IMR-90 (cell line): ENCODE measurements around the gene CTNND2. TPM values are rescaled to one million over a fixed set of nuclear protein-coding genes. Genes with fewer than 3 reads are reported as not detected.

Source experiments
- ATAC-seq: fragments of 200-7000 bp; cut with Tn5 transposase; 2 replicates; pipeline ENCODE4 v1.9.1; 2020; ENCODE audit warnings: low read depth, mild to moderate bottlenecking, moderate library complexity
- BruUV-seq: library from RNA; stranded (reverse); fragments of 400-500 nt; replicated peaks from 2 replicates; lab custom pipeline; 2021; lab: Mats Ljungman, UMichigan
- CTCF ChIA-PET: fragments of 300-600 bp; formaldehyde crosslinking; extraction: SDS; loops from one replicate; lab custom pipeline; 2021; ENCODE audit warnings: antibody characterized with exemption; lab: Yijun Ruan, JAX
- POLR2A ChIA-PET: fragments of 300-600 bp; sonication (Branson Sonifier 250); formaldehyde crosslinking; loops from one replicate; lab custom pipeline; 2022; ENCODE audit warnings: antibody characterized with exemption; ENCODE audit not compliant: unreplicated experiment; lab: Charles Lee
- DNase-seq: peaks from one replicate; pipeline ENCODE4 v3.0.0; 2013
- H2AFZ ChIP-seq: replicated peaks from 2 replicates; pipeline ENCODE3; 2013; ENCODE audit warnings: low read length, mild to moderate bottlenecking; ENCODE audit not compliant: poor library complexity
- H2AK5ac ChIP-seq: 2 replicates; pipeline ENCODE4 v1.6.1; 2013; ENCODE audit warnings: low read depth, low read length, inconsistent platforms
- H2AK9ac ChIP-seq: replicated peaks from 2 replicates; pipeline ENCODE3; 2013; ENCODE audit warnings: mild to moderate bottlenecking, low read depth, low read length, moderate library complexity; ENCODE audit not compliant: poor library complexity
- H2BK120ac ChIP-seq: 2 replicates; pipeline ENCODE4 v1.6.1; 2013; ENCODE audit warnings: low read depth, low read length, inconsistent platforms
- H2BK15ac ChIP-seq: 3 replicates; pipeline ENCODE4 v1.6.1; 2013; ENCODE audit warnings: low read depth, low read length, inconsistent platforms
- H2BK20ac ChIP-seq: 2 replicates; pipeline ENCODE4 v1.6.1; 2013; ENCODE audit warnings: low read depth, mild to moderate bottlenecking, inconsistent platforms, low read length, moderate library complexity
- H2BK5ac ChIP-seq: 2 replicates; pipeline ENCODE4 v1.6.1; 2013; ENCODE audit warnings: mild to moderate bottlenecking, low read depth, low read length, inconsistent platforms; ENCODE audit not compliant: poor library complexity, severe bottlenecking
- H3K14ac ChIP-seq: replicated peaks from 2 replicates; pipeline ENCODE4 v1.6.1; 2013; ENCODE audit warnings: low read depth, low read length, inconsistent platforms
- H3K18ac ChIP-seq: 2 replicates; pipeline ENCODE4 v1.6.1; 2013; ENCODE audit warnings: low read depth, low read length, control low read depth
- H3K23ac ChIP-seq: 2 replicates; pipeline ENCODE4 v1.6.1; 2013; ENCODE audit warnings: low read depth, low read length, inconsistent platforms
- H3K27ac ChIP-seq: 2 replicates; pipeline ENCODE4 v1.5.1; 2013; ENCODE audit warnings: mild to moderate bottlenecking, control low read depth, low read length; ENCODE audit not compliant: insufficient read depth
- H3K27me3 ChIP-seq: 2 replicates; pipeline ENCODE4 v1.6.1; 2013; ENCODE audit warnings: low read length; ENCODE audit not compliant: control insufficient read depth, insufficient read depth
- H3K36me3 ChIP-seq: 2 replicates; pipeline ENCODE4 v1.6.1; 2013; ENCODE audit warnings: low read length, mixed read lengths; ENCODE audit not compliant: control insufficient read depth, insufficient read depth
- H3K4ac ChIP-seq: 2 replicates; pipeline ENCODE4 v1.6.1; 2013; ENCODE audit warnings: low read depth, low read length, inconsistent platforms
- H3K4me1 ChIP-seq: 2 replicates; pipeline ENCODE4 v1.6.1; 2013; ENCODE audit warnings: low read length, mixed read lengths; ENCODE audit not compliant: control insufficient read depth, insufficient read depth
- H3K4me2 ChIP-seq: 2 replicates; pipeline ENCODE4 v1.6.1; 2013; ENCODE audit warnings: low read depth, mild to moderate bottlenecking, control low read depth, low read length, moderate library complexity
- H3K4me3 ChIP-seq: 2 replicates; pipeline ENCODE4 v1.5.1; 2013; ENCODE audit warnings: low read depth, mild to moderate bottlenecking, control low read depth, low read length, moderate library complexity; ENCODE audit not compliant: insufficient read depth
- H3K56ac ChIP-seq: 2 replicates; pipeline ENCODE4 v1.6.1; 2013; ENCODE audit warnings: low read length, inconsistent platforms; ENCODE audit not compliant: insufficient read depth; ENCODE audit errors: extremely low read depth
- H3K79me1 ChIP-seq, 2 experiments: 2 replicates each; pipeline ENCODE4 v1.6.1; 2013; ENCODE audit warnings: low read length in 2 of 2, inconsistent platforms in 1 of 2, low read depth in 1 of 2
- H3K9ac ChIP-seq: 2 replicates; pipeline ENCODE4 v1.6.1; 2013; ENCODE audit warnings: low read depth, low read length, control low read depth
- H3K9me1 ChIP-seq: 2 replicates; pipeline ENCODE4 v1.6.1; 2013; ENCODE audit warnings: low read length, inconsistent platforms; ENCODE audit not compliant: insufficient read depth
- H3K9me3 ChIP-seq: 2 replicates; pipeline ENCODE4 v1.6.1; 2013; ENCODE audit warnings: low read length; ENCODE audit not compliant: control insufficient read depth, insufficient read depth
- H4K20me1 ChIP-seq: 2 replicates; pipeline ENCODE4 v1.6.1; 2013; ENCODE audit warnings: low read length, inconsistent platforms; ENCODE audit not compliant: insufficient read depth
- H4K5ac ChIP-seq: 2 replicates; pipeline ENCODE4 v1.6.1; 2013; ENCODE audit warnings: mild to moderate bottlenecking, low read depth, low read length, control low read depth
- H4K8ac ChIP-seq, 2 experiments: 2 replicates each; pipeline ENCODE4 v1.6.1; 2013; ENCODE audit warnings: low read depth in 2 of 2, low read length in 2 of 2, control low read depth in 1 of 2, inconsistent platforms in 1 of 2
- H4K91ac ChIP-seq: 2 replicates; pipeline ENCODE4 v1.6.1; 2013; ENCODE audit warnings: low read depth, low read length, inconsistent platforms; ENCODE audit not compliant: insufficient read depth
- BHLHE40 ChIP-seq: fragments of 150-350 bp; IDR thresholded peaks from 2 replicates; pipeline ENCODE4 v1.6.1; 2016; ENCODE audit warnings: mild to moderate bottlenecking, low read depth, low read length
- CEBPB ChIP-seq: IDR thresholded peaks from 2 replicates; pipeline ENCODE4 v1.6.1; 2012; ENCODE audit warnings: low read depth, low read length, improper control_type of control experiment
- CHD1 ChIP-seq: IDR thresholded peaks from 2 replicates; pipeline ENCODE4 v1.6.1; 2012; ENCODE audit warnings: low read depth, low read length, improper control_type of control experiment
- CTCF ChIP-seq: conservative IDR thresholded peaks from 2 replicates; pipeline ENCODE4 v1.5.1; 2012; ENCODE audit warnings: mild to moderate bottlenecking, low read depth, low read length, improper control_type of control experiment
- ELK1 ChIP-seq: fragments of 150-350 bp; IDR thresholded peaks from 2 replicates; pipeline ENCODE4 v1.6.1; 2016; ENCODE audit warnings: low read depth, mild to moderate bottlenecking, low read length, moderate library complexity, borderline replicate concordance
- FOS ChIP-seq: fragments of 150-350 bp; IDR thresholded peaks from 2 replicates; pipeline ENCODE4 v1.6.1; 2016; ENCODE audit warnings: low read depth, low read length
- MAFK ChIP-seq: IDR thresholded peaks from 2 replicates; pipeline ENCODE4 v1.6.1; 2012; ENCODE audit warnings: low read depth, low read length, improper control_type of control experiment
- MAZ ChIP-seq: IDR thresholded peaks from 2 replicates; pipeline ENCODE4 v1.6.1; 2012; ENCODE audit warnings: low read depth, mild to moderate bottlenecking, low read length, improper control_type of control experiment, moderate library complexity, borderline replicate concordance
- MXI1 ChIP-seq: IDR thresholded peaks from 2 replicates; pipeline ENCODE4 v1.6.1; 2012; ENCODE audit warnings: low read depth, mild to moderate bottlenecking, low read length, moderate library complexity, borderline replicate concordance
- NFE2L2 ChIP-seq: fragments of 150-350 bp; IDR thresholded peaks from 2 replicates; pipeline ENCODE4 v1.6.1; 2016; ENCODE audit warnings: low read depth, mild to moderate bottlenecking, low read length
- POLR2A ChIP-seq: IDR thresholded peaks from 2 replicates; pipeline ENCODE4 v1.6.1; 2012; ENCODE audit warnings: mild to moderate bottlenecking, low read depth, low read length
- RAD21 ChIP-seq: IDR thresholded peaks from 2 replicates; pipeline ENCODE4 v1.6.1; 2012; ENCODE audit warnings: low read length, improper control_type of control experiment
- RCOR1 ChIP-seq: IDR thresholded peaks from 2 replicates; pipeline ENCODE4 v1.6.1; 2012; ENCODE audit warnings: mild to moderate bottlenecking, low read length, improper control_type of control experiment; ENCODE audit not compliant: insufficient replicate concordance
- RFX5 ChIP-seq: IDR thresholded peaks from 2 replicates; pipeline ENCODE4 v1.8.0; 2012; ENCODE audit warnings: low read depth, mild to moderate bottlenecking, low read length, moderate library complexity
- SMC3 ChIP-seq: fragments of 150-350 bp; IDR thresholded peaks from 2 replicates; pipeline ENCODE4 v1.6.1; 2016; ENCODE audit warnings: low read depth, mild to moderate bottlenecking, antibody characterized with exemption, low read length, moderate library complexity
- USF2 ChIP-seq: fragments of 150-350 bp; IDR thresholded peaks from 2 replicates; pipeline ENCODE4 v1.6.1; 2017; ENCODE audit warnings: mild to moderate bottlenecking, antibody characterized with exemption, low read length, low read depth
- WGBS, 2 experiments: methylation state at CpG; one replicate each; pipeline versions ENCODE4 v1.1.5 to v1.1.7; 2013; ENCODE audit warnings: missing lambda C conversion rate in 2 of 2; ENCODE audit not compliant: insufficient read length in 1 of 2; ENCODE audit errors: extremely low coverage in 2 of 2; 5-methylcytosine and 5-hydroxymethylcytosine counted together
- dilution Hi-C: fragments of 300-500 bp; cut with HindIII; formaldehyde crosslinking; loops from one replicate; pipeline ENCODE4 v1.14.3; 2018; ENCODE audit warnings: low sequenced_read_pairs; ENCODE audit not compliant: unreplicated experiment
- in situ Hi-C: fragments of 300-500 bp; cut with MboI; formaldehyde crosslinking; loops from 3 replicates; pipeline ENCODE4 v1.14.3; 2019; ENCODE audit warnings: low sequenced_read_pairs, inconsistent platforms, mixed read lengths
- intact Hi-C: fragments of 100-400 bp; cut with micrococcal nuclease; formaldehyde crosslinking; loops from 2 replicates; pipeline ENCODE4 v1.10.0; 2022
- polyA plus RNA-seq, 3 experiments: library from polyadenylated mRNA; depleted of rRNA; stranded (reverse); fragments of >200 nt; gene quantifications; 2 replicates each; pipeline ENCODE4 v1.2.3, GENCODE V29; 2012; ENCODE audit warnings: low replicate concordance in 1 of 3
- total RNA-seq: library from RNA; depleted of rRNA; stranded (reverse); fragments of >200 nt; gene quantifications from 2 replicates; pipeline ENCODE4 v1.2.3, GENCODE V29; 2012

The CTNND2 gene
- total and polyA plus RNA-seq, 2 of the 4 experiments (the other 2 are of a cell fraction), result not detected

GRCh38 chr5:11329679-11330078 lies 574.6 kb downstream of the CTNND2 start:
- Histone ChIP-seq H2AK5ac (no peak overlapping the region), H2BK5ac (no peak overlapping the region), H3K18ac (no peak overlapping the region), H2AK9ac (no peak overlapping the region), H4K91ac (no peak overlapping the region), H2BK120ac (no peak overlapping the region), H3K14ac (no peak overlapping the region), H4K20me1 (no peaks in the 10 kb centered on the region), H3K4me2 (no peak overlapping the region), H3K36me3 (no peaks in the 10 kb centered on the region), H3K4ac (no peak overlapping the region), H3K4me1 (no peaks in the 10 kb centered on the region), H3K9me3 (no peaks in the 10 kb centered on the region; the same call in 1 of the 2 replicates), H3K56ac (no peak overlapping the region), H4K5ac (no peak overlapping the region), H2BK15ac (no peak overlapping the region), H4K8ac (no peak overlapping the region), H3K79me1 (no peaks in the 10 kb centered on the region), H3K9ac (no peak overlapping the region), H3K27ac (no peak overlapping the region), H3K4me3 (no peak overlapping the region), H2AFZ (no peak overlapping the region), H3K23ac (no peak overlapping the region), H3K27me3 (no peaks in the 10 kb centered on the region), H2BK20ac (no peak overlapping the region), H3K9me1 (no peaks in the 10 kb centered on the region)
- no TSS peak for BruUV-seq
- DNase-seq (no peak), ATAC-seq (no peak)
- CTCF ChIA-PET, result no interaction called here
- dilution Hi-C loops, result no loop called here
- POLR2A ChIA-PET, result no interaction called here
- in situ Hi-C loops, result no loop called here
- WGBS, 2 experiments, result 68% methylated on average over 3 of the region's 5 CpGs; no CpG with 5 or more reads in 1 of the 2 experiments
- intact Hi-C loops, result no loop called here
- TF ChIP-seq CEBPB (no peak), FOS (no peak), RAD21 (no peak), ELK1 (no peak), MAFK (no peak), RCOR1 (no peak), SMC3 (no peak), RFX5 (no peak), MAZ (no peak), POLR2A (no peak), BHLHE40 (no peak), USF2 (no peak), MXI1 (no peak), CTCF (no peak), CHD1 (no peak), NFE2L2 (no peak)
